ENCODE measurements around the gene HCFC1R1. TPM values are rescaled to one million over a fixed set of nuclear protein-coding genes. Genes with fewer than 3 reads are reported as not detected.

The HCFC1R1 gene
- total and polyA plus RNA-seq, 2 experiments from 2014 or later, result 30.2 to 192 TPM

GRCh38 chr16:2973093-2973492, 50.6 kb downstream of the HCFC1R1 start (continued):
- TF ChIP-seq, protein P1, sequence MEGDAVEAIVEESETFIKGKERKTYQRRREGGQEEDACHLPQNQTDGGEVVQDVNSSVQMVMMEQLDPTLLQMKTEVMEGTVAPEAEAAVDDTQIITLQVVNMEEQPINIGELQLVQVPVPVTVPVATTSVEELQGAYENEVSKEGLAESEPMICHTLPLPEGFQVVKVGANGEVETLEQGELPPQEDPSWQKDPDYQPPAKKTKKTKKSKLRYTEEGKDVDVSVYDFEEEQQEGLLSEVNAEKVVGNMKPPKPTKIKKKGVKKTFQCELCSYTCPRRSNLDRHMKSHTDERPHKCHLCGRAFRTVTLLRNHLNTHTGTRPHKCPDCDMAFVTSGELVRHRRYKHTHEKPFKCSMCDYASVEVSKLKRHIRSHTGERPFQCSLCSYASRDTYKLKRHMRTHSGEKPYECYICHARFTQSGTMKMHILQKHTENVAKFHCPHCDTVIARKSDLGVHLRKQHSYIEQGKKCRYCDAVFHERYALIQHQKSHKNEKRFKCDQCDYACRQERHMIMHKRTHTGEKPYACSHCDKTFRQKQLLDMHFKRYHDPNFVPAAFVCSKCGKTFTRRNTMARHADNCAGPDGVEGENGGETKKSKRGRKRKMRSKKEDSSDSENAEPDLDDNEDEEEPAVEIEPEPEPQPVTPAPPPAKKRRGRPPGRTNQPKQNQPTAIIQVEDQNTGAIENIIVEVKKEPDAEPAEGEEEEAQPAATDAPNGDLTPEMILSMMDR (conservative IDR thresholded peaks at IDR 0.05; ENCODE audit: low read depth in 2 of 2), result no peak

Small RNA genes within 50 kb of the gene (small RNA-seq; reads per million reads assigned to genes)
- not detected for gene LINC00514 (ENCODE audit: low replicate concordance)

Other genes with a start within 250 kb of the HCFC1R1 start
- 278 and 696 TPM in 2 replicates for gene ELOB, start 246.7 kb downstream of the HCFC1R1 start, total RNA-seq (2014; rRNA removed; shearing (Covaris generic))
- 756 and 851 TPM in 2 replicates for gene ELOB, start 246.7 kb downstream of the HCFC1R1 start, polyA plus RNA-seq (2016; fragmentation: Nextera tagmentation; extraction: Ambion mirVana)
- gene PRSS33, start 236.4 kb downstream of the HCFC1R1 start, total RNA-seq (2014; rRNA removed; shearing (Covaris generic)), result 0.47 and 1.4 TPM in 2 replicates
- 0.24 TPM in 2 replicates for gene PRSS33, start 236.4 kb downstream of the HCFC1R1 start, polyA plus RNA-seq (2016; fragmentation: Nextera tagmentation; extraction: Ambion mirVana)
- not detected in 2 replicates for gene PRSS41, start 225.5 kb downstream of the HCFC1R1 start, total RNA-seq (2014; rRNA removed; shearing (Covaris generic))
- not detected in 2 replicates for gene PRSS41, start 225.5 kb downstream of the HCFC1R1 start, polyA plus RNA-seq (2016; fragmentation: Nextera tagmentation; extraction: Ambion mirVana)
- gene PRSS21, start 206.7 kb downstream of the HCFC1R1 start, total RNA-seq (2014; rRNA removed; shearing (Covaris generic)), result 1.1 and 2.4 TPM in 2 replicates
- gene PRSS21, start 206.7 kb downstream of the HCFC1R1 start, polyA plus RNA-seq (2016; fragmentation: Nextera tagmentation; extraction: Ambion mirVana), result 3.1 and 4.0 TPM in 2 replicates
- not detected in 2 replicates for gene ZG16B, start 193.6 kb downstream of the HCFC1R1 start, total RNA-seq (2014; rRNA removed; shearing (Covaris generic))
- not detected in 2 replicates for gene ZG16B, start 193.6 kb downstream of the HCFC1R1 start, polyA plus RNA-seq (2016; fragmentation: Nextera tagmentation; extraction: Ambion mirVana)
- 2.0 and 4.6 TPM in 2 replicates for gene PRSS22, start 165.8 kb downstream of the HCFC1R1 start, total RNA-seq (2014; rRNA removed; shearing (Covaris generic))
- gene PRSS22, start 165.8 kb downstream of the HCFC1R1 start, polyA plus RNA-seq (2016; fragmentation: Nextera tagmentation; extraction: Ambion mirVana), result 1.3 and 2.1 TPM in 2 replicates
- gene FLYWCH2, start 140.7 kb downstream of the HCFC1R1 start, total RNA-seq (2014; rRNA removed; shearing (Covaris generic)), result 45.0 and 48.7 TPM in 2 replicates
- gene FLYWCH2, start 140.7 kb downstream of the HCFC1R1 start, polyA plus RNA-seq (2016; fragmentation: Nextera tagmentation; extraction: Ambion mirVana), result 30.9 and 38.6 TPM in 2 replicates
- gene FLYWCH1, start 112.0 kb downstream of the HCFC1R1 start, total RNA-seq (2014; rRNA removed; shearing (Covaris generic)), result 22.9 and 29.3 TPM in 2 replicates
- gene FLYWCH1, start 112.0 kb downstream of the HCFC1R1 start, polyA plus RNA-seq (2016; fragmentation: Nextera tagmentation; extraction: Ambion mirVana), result 6.0 and 7.5 TPM in 2 replicates
- gene KREMEN2, start 59.7 kb downstream of the HCFC1R1 start, total RNA-seq (2014; rRNA removed; shearing (Covaris generic)), result 16.1 and 17.6 TPM in 2 replicates
- gene KREMEN2, start 59.7 kb downstream of the HCFC1R1 start, polyA plus RNA-seq (2016; fragmentation: Nextera tagmentation; extraction: Ambion mirVana), result 4.7 and 4.9 TPM in 2 replicates
- gene PAQR4, start 54.6 kb downstream of the HCFC1R1 start, total RNA-seq (2014; rRNA removed; shearing (Covaris generic)), result 17.7 and 29.3 TPM in 2 replicates
- 7.0 and 8.8 TPM in 2 replicates for gene PAQR4, start 54.6 kb downstream of the HCFC1R1 start, polyA plus RNA-seq (2016; fragmentation: Nextera tagmentation; extraction: Ambion mirVana)
- gene PKMYT1, start 43.5 kb downstream of the HCFC1R1 start, total RNA-seq (2014; rRNA removed; shearing (Covaris generic)), result 82.1 and 100 TPM in 2 replicates
- 90.9 and 104 TPM in 2 replicates for gene PKMYT1, start 43.5 kb downstream of the HCFC1R1 start, polyA plus RNA-seq (2016; fragmentation: Nextera tagmentation; extraction: Ambion mirVana)
- 1.0 and 3.0 TPM in 2 replicates for gene CLDN9, start 11.0 kb downstream of the HCFC1R1 start, total RNA-seq (2014; rRNA removed; shearing (Covaris generic))
- 1.3 and 1.8 TPM in 2 replicates for gene CLDN9, start 11.0 kb downstream of the HCFC1R1 start, polyA plus RNA-seq (2016; fragmentation: Nextera tagmentation; extraction: Ambion mirVana)
- gene CLDN6, start 5.8 kb downstream of the HCFC1R1 start, total RNA-seq (2014; rRNA removed; shearing (Covaris generic)), result 961 and 1,028 TPM in 2 replicates
- 537 and 551 TPM in 2 replicates for gene CLDN6, start 5.8 kb downstream of the HCFC1R1 start, polyA plus RNA-seq (2016; fragmentation: Nextera tagmentation; extraction: Ambion mirVana)
- 78.0 and 100.0 TPM in 2 replicates for gene TNFRSF12A, start 3.6 kb downstream of the HCFC1R1 start, total RNA-seq (2014; rRNA removed; shearing (Covaris generic))
- 152 and 155 TPM in 2 replicates for gene TNFRSF12A, start 3.6 kb downstream of the HCFC1R1 start, polyA plus RNA-seq (2016; fragmentation: Nextera tagmentation; extraction: Ambion mirVana)
- gene THOC6, start 93 bp upstream of the HCFC1R1 start, total RNA-seq (2014; rRNA removed; shearing (Covaris generic)), result 71.4 and 86.6 TPM in 2 replicates
- gene THOC6, start 93 bp upstream of the HCFC1R1 start, polyA plus RNA-seq (2016; fragmentation: Nextera tagmentation; extraction: Ambion mirVana), result 90.6 and 96.1 TPM in 2 replicates
- 17.5 and 18.4 TPM in 2 replicates for gene BICDL2, start 13.0 kb upstream of the HCFC1R1 start, total RNA-seq (2014; rRNA removed; shearing (Covaris generic))
- gene BICDL2, start 13.0 kb upstream of the HCFC1R1 start, polyA plus RNA-seq (2016; fragmentation: Nextera tagmentation; extraction: Ambion mirVana), result 12.7 and 13.4 TPM in 2 replicates
- gene MMP25, start 22.6 kb upstream of the HCFC1R1 start, total RNA-seq (2014; rRNA removed; shearing (Covaris generic)), result 15.9 and 18.8 TPM in 2 replicates
- 6.1 and 7.7 TPM in 2 replicates for gene MMP25, start 22.6 kb upstream of the HCFC1R1 start, polyA plus RNA-seq (2016; fragmentation: Nextera tagmentation; extraction: Ambion mirVana)
- gene IL32, start 41.7 kb upstream of the HCFC1R1 start, total RNA-seq (2014; rRNA removed; shearing (Covaris generic)), result 2.3 TPM in 1 of 2 replicates, not detected in the other
- 6.1 and 7.7 TPM in 2 replicates for gene IL32, start 41.7 kb upstream of the HCFC1R1 start, polyA plus RNA-seq (2016; fragmentation: Nextera tagmentation; extraction: Ambion mirVana)
- gene ZSCAN10, start 75.4 kb upstream of the HCFC1R1 start, total RNA-seq (2014; rRNA removed; shearing (Covaris generic)), result 434 and 519 TPM in 2 replicates
- gene ZSCAN10, start 75.4 kb upstream of the HCFC1R1 start, polyA plus RNA-seq (2016; fragmentation: Nextera tagmentation; extraction: Ambion mirVana), result 217 and 220 TPM in 2 replicates
- gene ZNF205, start 88.6 kb upstream of the HCFC1R1 start, total RNA-seq (2014; rRNA removed; shearing (Covaris generic)), result 29.1 and 29.9 TPM in 2 replicates
- gene ZNF205, start 88.6 kb upstream of the HCFC1R1 start, polyA plus RNA-seq (2016; fragmentation: Nextera tagmentation; extraction: Ambion mirVana), result 15.7 and 16.6 TPM in 2 replicates
- 10.4 and 10.6 TPM in 2 replicates for gene ZNF213, start 111.1 kb upstream of the HCFC1R1 start, total RNA-seq (2014; rRNA removed; shearing (Covaris generic))
- 2.9 and 3.5 TPM in 2 replicates for gene ZNF213, start 111.1 kb upstream of the HCFC1R1 start, polyA plus RNA-seq (2016; fragmentation: Nextera tagmentation; extraction: Ambion mirVana)
- gene OR1F1, start 164.3 kb upstream of the HCFC1R1 start, total RNA-seq (2014; rRNA removed; shearing (Covaris generic)), result 0.38 TPM in 1 of 2 replicates, not detected in the other
- gene OR1F1, start 164.3 kb upstream of the HCFC1R1 start, polyA plus RNA-seq (2016; fragmentation: Nextera tagmentation; extraction: Ambion mirVana), result not detected in 2 replicates
- 9.7 and 12.5 TPM in 2 replicates for gene ZNF200, start 211.2 kb upstream of the HCFC1R1 start, total RNA-seq (2014; rRNA removed; shearing (Covaris generic))
- 8.0 and 9.2 TPM in 2 replicates for gene ZNF200, start 211.2 kb upstream of the HCFC1R1 start, polyA plus RNA-seq (2016; fragmentation: Nextera tagmentation; extraction: Ambion mirVana)
- gene MEFV, start 232.7 kb upstream of the HCFC1R1 start, total RNA-seq (2014; rRNA removed; shearing (Covaris generic)), result 0.07 and 0.19 TPM in 2 replicates
- gene MEFV, start 232.7 kb upstream of the HCFC1R1 start, polyA plus RNA-seq (2016; fragmentation: Nextera tagmentation; extraction: Ambion mirVana), result not detected in 2 replicates

Data from GM23338 (cell line).